Breast epithelium (tissue), 3 donors: ENCODE results near the gene PARVA.

Source experiments
- POLR2A ChIP-seq: fragments of 450-650 bp; IDR thresholded peaks from one replicate; pipeline ENCODE4 v1.6.1; 2016; ENCODE audit warnings: antibody characterized with exemption, mild to moderate bottlenecking, moderate library complexity
- POLR2AphosphoS5 ChIP-seq, 3 donors: sonication (generic); formaldehyde crosslinking; IDR thresholded peaks; one replicate each; pipeline ENCODE4 v1.6.1; 2017; ENCODE audit warnings: antibody characterized with exemption in 3 of 3
- TF ChIP-seq, protein P1 (sequence below), 3 donors: fragments of 450-650 bp; IDR thresholded peaks; one replicate each; pipeline ENCODE4 v1.5.1; 2016 to 2017; ENCODE audit warnings: antibody characterized with exemption in 3 of 3, mild to moderate bottlenecking in 3 of 3, moderate library complexity in 3 of 3

DNA sequence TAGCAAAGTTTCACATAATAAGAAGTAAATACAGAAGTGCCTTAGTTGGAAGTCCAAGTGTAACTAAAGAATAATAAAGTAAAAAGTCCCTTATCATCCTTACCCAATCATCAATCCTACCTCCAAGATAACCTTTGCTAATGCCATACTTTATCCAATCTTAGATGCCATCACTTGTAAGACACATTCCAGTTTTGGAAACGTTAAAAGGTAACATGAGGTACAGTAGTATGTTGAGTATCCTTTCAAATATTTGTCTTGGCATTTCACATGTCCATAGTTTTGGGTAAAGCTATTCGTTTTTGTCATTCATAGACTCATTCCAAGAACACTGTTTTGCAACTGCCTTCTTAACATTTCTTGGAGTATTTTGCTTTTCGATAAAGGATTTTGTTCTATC is 181.6 kb downstream of the PARVA start:
- TF ChIP-seq, protein P1, sequence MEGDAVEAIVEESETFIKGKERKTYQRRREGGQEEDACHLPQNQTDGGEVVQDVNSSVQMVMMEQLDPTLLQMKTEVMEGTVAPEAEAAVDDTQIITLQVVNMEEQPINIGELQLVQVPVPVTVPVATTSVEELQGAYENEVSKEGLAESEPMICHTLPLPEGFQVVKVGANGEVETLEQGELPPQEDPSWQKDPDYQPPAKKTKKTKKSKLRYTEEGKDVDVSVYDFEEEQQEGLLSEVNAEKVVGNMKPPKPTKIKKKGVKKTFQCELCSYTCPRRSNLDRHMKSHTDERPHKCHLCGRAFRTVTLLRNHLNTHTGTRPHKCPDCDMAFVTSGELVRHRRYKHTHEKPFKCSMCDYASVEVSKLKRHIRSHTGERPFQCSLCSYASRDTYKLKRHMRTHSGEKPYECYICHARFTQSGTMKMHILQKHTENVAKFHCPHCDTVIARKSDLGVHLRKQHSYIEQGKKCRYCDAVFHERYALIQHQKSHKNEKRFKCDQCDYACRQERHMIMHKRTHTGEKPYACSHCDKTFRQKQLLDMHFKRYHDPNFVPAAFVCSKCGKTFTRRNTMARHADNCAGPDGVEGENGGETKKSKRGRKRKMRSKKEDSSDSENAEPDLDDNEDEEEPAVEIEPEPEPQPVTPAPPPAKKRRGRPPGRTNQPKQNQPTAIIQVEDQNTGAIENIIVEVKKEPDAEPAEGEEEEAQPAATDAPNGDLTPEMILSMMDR (IDR thresholded peaks at IDR 0.05): no peak
- TF ChIP-seq POLR2A (no peak), POLR2AphosphoS5 (IDR thresholded peaks at IDR 0.05) (no peak)
